KMS-11 (cell line): ENCODE measurements around the gene TXNDC9.
"Not testable (repeated sequence)": the region's sequence is repeated elsewhere in the genome, so short reads cannot be mapped to it uniquely, and the experiment has no call there.

Source experiments
- H2AFZ ChIP-seq: fragments of 200-600 bp; sonication (generic); 2 replicates; pipeline ENCODE4 v1.6.1; 2016; ENCODE audit warnings: antibody characterized with exemption, mixed run types, low read depth
- H3K27ac ChIP-seq: fragments of 200-600 bp; sonication (generic); 2 replicates; pipeline ENCODE4 v1.6.1; 2016; ENCODE audit warnings: mild to moderate bottlenecking, mixed run types
- H3K27me3 ChIP-seq: fragments of 200-600 bp; sonication (generic); 2 replicates; pipeline ENCODE4 v1.6.1; 2017; ENCODE audit warnings: mild to moderate bottlenecking, low read depth, mixed run types, moderate library complexity; ENCODE audit not compliant: insufficient read depth
- H3K36me3 ChIP-seq: fragments of 200-600 bp; sonication (generic); 2 replicates; pipeline ENCODE4 v1.6.1; 2017; ENCODE audit warnings: mild to moderate bottlenecking, mixed run types; ENCODE audit not compliant: insufficient read depth
- H3K4me1 ChIP-seq: fragments of 200-600 bp; sonication (generic); 2 replicates; pipeline ENCODE4 v1.6.1; 2016; ENCODE audit warnings: mild to moderate bottlenecking, low read depth, mixed run types; ENCODE audit not compliant: poor library complexity, severe bottlenecking
- H3K4me2 ChIP-seq: fragments of 200-600 bp; sonication (generic); 2 replicates; pipeline ENCODE4 v1.7.0; 2016; ENCODE audit warnings: mild to moderate bottlenecking, mixed run types
- H3K4me3 ChIP-seq: fragments of 200-600 bp; sonication (generic); IDR thresholded peaks from 2 replicates; pipeline ENCODE4 v1.6.1; 2017; ENCODE audit warnings: low read depth, low read length, mixed read lengths; ENCODE audit not compliant: insufficient read depth
- H3K79me2 ChIP-seq: fragments of 200-600 bp; sonication (generic); 2 replicates; pipeline ENCODE4 v1.6.1; 2016; ENCODE audit warnings: low read depth, mixed run types; ENCODE audit not compliant: insufficient read depth
- H3K9ac ChIP-seq: fragments of 200-600 bp; sonication (generic); 2 replicates; pipeline ENCODE4 v1.6.1; 2016; ENCODE audit warnings: mild to moderate bottlenecking, mixed run types
- H4K20me1 ChIP-seq: fragments of 200-600 bp; sonication (generic); 2 replicates; pipeline ENCODE4 v1.6.1; 2016; ENCODE audit warnings: mild to moderate bottlenecking, mixed run types; ENCODE audit not compliant: insufficient read depth
- CTCF ChIP-seq: fragments of 200-600 bp; sonication (generic); conservative IDR thresholded peaks from 2 replicates; pipeline ENCODE4 v1.6.1; 2017; ENCODE audit warnings: low read depth, mild to moderate bottlenecking, antibody characterized with exemption, low read length, moderate library complexity, mixed read lengths

Gene TXNDC9

DNA sequence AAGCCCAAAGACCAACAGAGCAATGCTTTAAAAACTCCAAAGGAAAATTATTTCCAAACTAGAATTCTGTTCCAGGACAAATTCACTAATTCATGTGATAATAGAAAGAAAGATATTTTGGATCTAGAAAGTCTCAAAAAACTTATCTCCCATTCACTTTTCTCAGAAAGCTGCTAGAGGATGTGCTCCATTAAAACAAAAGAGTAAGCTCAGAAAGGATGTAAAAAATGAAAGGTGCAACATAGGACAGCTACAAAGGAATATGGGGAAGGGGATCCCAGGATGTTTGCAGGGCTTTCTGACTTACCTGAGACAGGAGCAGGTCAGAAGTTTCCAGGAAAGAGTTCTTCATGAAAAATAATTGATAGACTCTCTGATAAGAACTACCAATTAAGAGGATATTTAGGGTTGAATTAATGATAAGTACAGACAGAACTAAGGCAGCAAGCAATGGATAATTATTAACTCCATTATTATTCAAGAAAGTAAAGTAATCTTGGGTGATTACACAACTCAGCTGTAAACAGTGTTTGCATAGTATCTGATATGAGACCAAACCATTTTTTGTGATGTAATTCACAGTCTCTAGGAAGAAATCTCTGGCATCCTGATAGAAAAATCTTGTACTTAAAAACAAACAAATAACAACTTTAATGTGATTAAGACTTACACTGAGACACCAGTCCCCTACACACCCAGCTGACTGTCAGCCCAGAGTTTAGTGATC, 56.0 kb downstream of the TXNDC9 start:
- Histone ChIP-seq H3K4me1 (no peaks in the 10 kb centered on the region), H3K79me2 (no peaks in the 10 kb centered on the region), H3K9ac (no peak overlapping the region), H3K27ac (no peak overlapping the region), H3K36me3 (no peaks in the 10 kb centered on the region), H4K20me1 (no peaks in the 10 kb centered on the region), H3K4me3 (no peak overlapping the region), H2AFZ (no peak overlapping the region), H3K27me3 (no peaks in the 10 kb centered on the region), H3K4me2 (no peak overlapping the region)
- TF ChIP-seq CTCF = no peak

DNA sequence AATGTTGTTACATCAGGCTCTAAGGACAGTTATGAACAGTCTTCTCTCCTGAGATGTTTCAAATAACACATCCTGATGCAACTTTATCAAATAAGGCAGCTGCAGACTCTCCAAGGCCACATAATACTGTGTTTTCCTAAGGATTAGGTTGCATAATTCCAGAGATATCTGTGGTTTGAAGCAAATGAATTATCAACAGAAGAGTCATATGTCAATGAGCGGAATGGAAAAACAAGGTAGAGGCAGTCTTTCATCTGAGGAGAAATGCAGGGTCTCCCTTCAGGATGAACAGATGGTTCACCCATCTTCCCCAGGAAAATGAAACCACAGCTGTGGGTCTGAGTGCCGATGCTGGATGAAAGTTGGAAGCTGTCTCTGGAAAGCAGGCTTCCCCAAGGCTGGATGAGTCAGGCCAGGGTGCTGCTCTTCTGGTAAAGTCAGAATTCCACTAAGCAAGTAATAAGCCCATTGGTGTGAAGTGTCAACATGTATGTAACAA, 57.3 kb downstream of the TXNDC9 start:
- Histone ChIP-seq H3K27ac (no peak overlapping the region), H3K4me2 (no peak overlapping the region), H3K4me3 (no peak overlapping the region)

GRCh38 chr2:99278195-99278765, 57.9 kb downstream of the TXNDC9 start:
- not testable (repeated sequence) for H3K4me2 ChIP-seq, H4K20me1 ChIP-seq, H3K36me3 ChIP-seq, H3K79me2 ChIP-seq, H2AFZ ChIP-seq, H3K4me1 ChIP-seq, H3K27me3 ChIP-seq, H3K9ac ChIP-seq, H3K4me3 ChIP-seq, H3K27ac ChIP-seq

More for the DNA sequence above, 57.3 kb downstream of the TXNDC9 start:
- Histone ChIP-seq H3K4me1 (no peaks in the 10 kb centered on the region), H3K27me3 (no peaks in the 10 kb centered on the region), H2AFZ (no peak overlapping the region), H3K79me2 (no peaks in the 10 kb centered on the region), H3K36me3 (no peaks in the 10 kb centered on the region), H3K9ac (no peak overlapping the region), H4K20me1 (no peaks in the 10 kb centered on the region)
- no peak for TF ChIP-seq CTCF

DNA sequence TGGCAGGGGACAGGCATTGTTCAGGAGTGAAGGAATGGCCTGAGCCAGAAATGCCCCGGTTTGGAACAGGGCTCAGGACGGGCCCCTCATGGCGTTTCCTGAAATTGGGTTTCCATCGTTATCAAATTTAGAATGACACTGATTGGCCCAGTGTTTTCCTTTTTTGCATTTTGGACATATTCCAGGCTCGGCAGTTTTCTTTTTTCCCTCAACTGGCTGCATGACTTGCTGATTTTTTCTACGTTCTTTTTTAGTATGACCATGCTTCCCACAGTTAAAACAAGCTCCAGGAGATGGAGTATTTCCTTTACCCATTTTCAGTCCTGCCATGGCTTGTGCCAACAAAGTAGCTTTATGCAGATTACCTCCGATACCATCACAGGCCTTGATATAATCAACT, 60.3 kb downstream of the TXNDC9 start:
- H3K9ac ChIP-seq = no peak overlapping the region
- H4K20me1 ChIP-seq = no peaks in the 10 kb centered on the region
- H3K4me2 ChIP-seq = no peak overlapping the region
- H3K4me1 ChIP-seq = no peaks in the 10 kb centered on the region
- no peaks in the 10 kb centered on the region for H3K36me3 ChIP-seq
- H3K4me3 ChIP-seq = no peak overlapping the region
- no peak overlapping the region for H2AFZ ChIP-seq
- H3K27me3 ChIP-seq = no peaks in the 10 kb centered on the region
- TF ChIP-seq CTCF = no peak
- H3K79me2 ChIP-seq = no peaks in the 10 kb centered on the region
- no peak overlapping the region for H3K27ac ChIP-seq
